A172 (cell line): ENCODE results near the gene RIMS4. TPM values are rescaled to one million over a fixed set of nuclear protein-coding genes. Genes with fewer than 3 reads are reported as not detected.
A peak's percentile ranks its signal among the peaks of the same experiment; 100 is the strongest.

Experiments used
- DNase-seq: peaks from one replicate; pipeline ENCODE4 v3.0.0-alpha.2; 2015; ENCODE audit warnings: low spot score
- total RNA-seq: library from RNA; depleted of rRNA; stranded (reverse); fragments of >200 nt; shearing (Covaris generic); gene quantifications from 2 replicates; pipeline ENCODE4 v1.2.3, GENCODE V29; 2014

RIMS4 gene
- total RNA-seq, 1 experiment from 2014 or later = 0.02 TPM

DNA sequence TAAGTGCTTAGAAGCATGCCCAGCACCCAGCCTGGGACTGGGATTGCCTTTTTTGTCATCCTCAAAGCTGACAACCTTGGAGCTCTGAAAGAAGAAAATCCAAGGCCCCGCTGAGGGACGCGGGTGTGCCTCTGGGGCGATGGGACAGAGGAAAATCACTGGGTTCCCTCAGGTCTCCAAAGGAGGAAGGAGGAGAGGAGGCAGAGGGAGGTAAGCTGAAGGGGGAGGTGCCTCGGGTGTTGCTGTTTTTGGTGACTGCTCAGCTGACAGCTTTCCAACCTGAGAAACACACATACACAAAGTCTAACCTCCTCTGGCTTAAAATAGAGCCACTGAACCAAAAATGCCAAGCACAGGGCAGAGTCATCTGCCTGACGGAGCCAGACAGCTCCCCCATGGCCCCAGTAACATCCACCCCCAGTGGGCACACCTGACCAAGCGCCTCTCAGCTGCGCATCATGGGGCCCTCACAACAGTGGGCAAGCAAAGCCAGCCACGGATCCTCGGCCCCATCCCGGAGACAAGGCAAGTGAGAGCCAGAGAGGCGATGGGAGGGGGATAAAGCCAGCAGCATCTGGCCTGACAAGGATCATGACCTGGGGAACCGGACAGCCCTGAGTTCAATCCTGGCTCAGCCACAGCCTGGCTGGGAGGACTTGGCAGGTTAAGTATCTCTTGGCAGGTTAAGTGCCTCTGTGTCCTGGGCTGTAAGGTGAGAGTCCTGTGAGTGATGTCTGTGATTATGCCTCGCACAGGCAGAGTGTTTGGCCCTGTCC, 67.9 kb downstream of the RIMS4 start:
- no peak for DNase-seq

DNA sequence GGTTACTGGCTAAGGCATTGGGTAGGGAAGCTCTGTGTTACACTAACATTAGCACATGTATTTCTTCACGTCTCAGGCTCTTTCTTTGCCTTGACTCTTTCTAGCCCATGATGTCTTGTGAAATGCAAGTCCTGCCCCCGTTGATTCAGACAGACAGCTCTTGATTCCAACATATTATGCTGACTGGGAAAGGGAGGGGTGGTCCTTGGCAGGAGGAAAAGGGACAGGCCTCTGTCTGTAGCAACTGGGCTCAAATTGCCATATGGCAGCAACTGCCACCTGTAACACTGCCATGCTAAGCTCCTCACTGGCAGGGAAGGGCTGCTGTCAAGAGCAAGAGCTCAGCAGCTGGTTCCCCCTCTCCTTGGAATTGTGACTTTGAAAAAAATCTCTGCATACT, 70.4 kb downstream of the RIMS4 start:
- DNase-seq = no peak

DNA sequence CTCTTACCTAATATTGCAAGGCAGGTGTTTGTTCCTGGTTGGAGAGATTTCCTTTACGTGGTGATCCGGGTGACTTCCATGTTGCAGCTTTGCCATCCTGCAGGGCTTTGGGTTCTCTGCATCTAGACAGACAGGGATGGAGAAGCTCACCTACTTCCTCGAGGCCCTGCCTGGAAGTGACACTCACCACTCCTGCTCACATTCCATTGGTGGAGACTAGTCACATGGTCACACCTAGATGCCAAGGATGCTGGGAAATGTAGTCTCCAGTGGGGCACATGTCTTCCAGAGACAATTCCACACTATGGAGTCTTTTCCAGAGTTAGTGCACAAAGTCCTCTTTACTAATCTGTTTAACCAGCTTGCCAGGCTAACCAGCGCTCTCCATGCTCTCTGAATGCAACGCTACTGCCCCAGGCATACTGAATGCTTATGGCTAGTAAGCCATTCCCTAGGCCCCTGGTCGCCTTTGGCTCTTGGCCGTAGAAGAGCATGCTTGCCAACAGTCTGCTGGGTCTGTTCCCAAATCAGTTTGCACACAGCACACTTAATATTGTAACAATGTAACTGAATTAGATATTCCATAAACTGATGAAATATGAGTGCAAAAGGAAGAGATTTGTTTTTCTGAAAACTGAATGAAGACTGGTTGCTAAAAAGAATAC, 71.4 kb downstream of the RIMS4 start:
- peak; percentile 87 for DNase-seq

DNA sequence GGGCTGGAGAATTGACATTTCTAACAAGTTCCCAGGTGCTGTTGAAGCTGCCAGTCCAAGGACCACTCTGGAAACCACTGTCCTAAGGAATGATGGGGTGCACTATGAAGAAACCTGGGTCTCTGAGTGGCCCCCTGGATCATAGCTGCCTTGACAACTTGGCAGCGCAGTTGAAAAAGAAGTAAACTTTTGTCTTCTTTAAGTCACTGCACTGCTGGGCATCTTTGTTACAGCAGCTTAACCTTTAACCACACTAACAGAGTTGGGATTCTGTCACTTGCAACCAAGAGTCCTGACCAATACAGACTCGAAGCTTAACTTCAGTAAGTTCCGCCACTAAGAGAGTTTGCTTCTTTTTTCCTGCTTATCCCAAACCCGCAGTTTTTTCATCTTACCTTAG, 73.2 kb downstream of the RIMS4 start:
- DNase-seq = no peak

DNA sequence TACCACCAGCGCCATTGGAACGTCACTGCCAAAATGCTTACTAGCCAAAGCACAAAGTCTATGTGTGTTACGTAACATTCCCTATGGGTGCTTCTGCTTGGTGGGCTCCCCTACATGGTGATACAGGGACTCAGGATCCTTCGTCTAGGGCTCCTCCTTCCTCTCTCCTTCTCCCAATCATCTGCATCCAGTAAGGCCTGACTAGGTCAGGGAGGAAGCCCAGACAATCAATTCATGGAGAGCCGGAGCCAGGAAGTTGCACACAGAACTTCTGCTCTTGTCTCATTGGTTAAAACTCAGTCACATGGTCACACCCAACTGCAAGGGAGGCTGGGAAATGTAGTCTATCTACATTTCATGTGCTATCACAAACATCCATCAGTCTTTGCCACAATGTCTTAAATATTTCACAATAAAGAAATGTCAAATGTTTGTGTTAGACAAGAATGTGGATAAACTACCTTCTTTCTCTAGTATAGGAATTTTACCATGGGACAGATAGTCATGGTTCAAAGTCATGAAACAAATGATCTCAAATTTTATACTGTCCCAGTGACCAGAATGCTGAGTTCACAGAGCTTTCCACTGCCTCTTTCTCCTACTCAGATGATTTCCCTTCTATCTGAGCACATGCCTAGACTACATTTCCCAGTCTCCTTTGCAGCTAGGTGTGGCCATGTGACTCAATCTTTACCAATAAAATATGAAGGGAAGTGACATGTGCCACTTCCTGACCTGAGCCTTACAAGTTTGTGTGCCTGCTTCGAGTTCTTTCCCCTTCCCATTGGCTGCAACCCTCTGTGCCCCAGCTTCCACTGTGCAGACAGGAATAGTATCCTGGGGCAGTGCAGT, 74.0 kb downstream of the RIMS4 start:
- DNase-seq = peak; percentile 82

DNA sequence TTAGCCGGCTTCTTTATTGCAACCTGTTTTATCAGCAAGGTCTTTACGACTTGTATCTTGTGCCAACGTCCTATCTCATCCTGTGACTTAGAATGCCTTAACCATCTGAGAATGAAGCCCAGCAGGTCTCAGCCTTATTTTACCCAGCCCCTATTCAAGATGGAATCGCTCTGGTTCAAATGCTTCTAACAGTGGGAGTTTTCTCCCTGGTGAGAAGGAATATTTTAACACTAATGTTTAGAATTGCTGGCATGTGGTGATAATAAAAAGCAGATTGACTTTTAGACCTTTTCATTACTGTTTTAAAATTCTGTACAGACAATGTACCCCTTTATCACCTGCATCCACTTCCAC, 74.6 kb downstream of the RIMS4 start:
- no peak for DNase-seq

DNA sequence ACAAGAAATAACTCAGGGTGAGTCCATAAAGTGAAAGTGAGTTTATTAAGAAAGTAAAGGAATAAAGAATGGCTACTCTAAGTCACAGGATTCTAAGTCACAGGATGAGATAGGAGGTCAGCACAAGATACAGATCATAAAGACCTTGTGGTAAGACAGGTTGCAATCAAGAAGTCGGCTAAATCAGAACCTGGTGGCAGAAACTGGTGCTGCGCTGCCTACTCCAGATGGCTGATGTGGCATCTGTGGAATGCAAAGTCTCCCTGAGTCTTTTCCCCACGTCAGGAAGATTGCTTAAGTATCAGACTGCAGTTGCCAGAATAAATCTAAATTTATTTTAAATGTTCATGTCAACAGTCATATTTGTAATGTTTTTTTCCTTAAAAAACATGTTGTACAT, 75.4 kb downstream of the RIMS4 start:
- peak; percentile 81 for DNase-seq

DNA sequence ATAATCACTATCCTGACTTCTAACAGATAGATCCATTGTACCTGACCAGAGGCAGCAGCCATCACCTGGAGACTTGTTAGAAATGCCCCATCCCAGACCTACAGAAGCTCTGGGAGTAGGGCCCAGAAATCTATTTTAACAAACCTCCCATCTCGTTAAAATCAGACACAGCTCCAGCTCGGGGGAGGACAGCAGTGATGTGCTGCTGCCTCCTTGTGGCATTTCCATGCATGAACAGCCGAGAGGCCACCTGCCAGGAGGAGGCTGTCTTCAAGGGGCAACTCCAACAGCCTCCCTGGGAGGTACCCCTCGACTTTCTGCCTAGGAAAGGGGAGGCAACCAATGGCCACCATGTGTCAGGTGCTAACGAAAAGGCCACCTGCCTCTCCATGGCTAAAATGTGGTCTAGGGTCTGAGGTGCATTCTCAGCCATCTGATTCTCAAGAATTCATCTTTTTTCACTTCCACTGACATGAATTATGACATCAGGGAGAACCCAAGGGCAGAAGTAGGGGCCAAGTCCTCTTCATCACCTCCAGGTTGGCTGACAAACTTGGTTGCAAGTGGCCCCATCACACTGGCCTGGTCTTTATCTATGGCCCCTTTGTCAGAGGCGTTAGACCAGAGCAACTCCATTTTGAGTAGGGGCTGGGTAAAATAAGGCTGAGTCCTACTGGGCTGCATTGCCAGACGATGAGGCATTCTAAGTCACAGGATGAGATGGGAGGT, 76.8 kb downstream of the RIMS4 start:
- DNase-seq = peak; percentile 69

DNA sequence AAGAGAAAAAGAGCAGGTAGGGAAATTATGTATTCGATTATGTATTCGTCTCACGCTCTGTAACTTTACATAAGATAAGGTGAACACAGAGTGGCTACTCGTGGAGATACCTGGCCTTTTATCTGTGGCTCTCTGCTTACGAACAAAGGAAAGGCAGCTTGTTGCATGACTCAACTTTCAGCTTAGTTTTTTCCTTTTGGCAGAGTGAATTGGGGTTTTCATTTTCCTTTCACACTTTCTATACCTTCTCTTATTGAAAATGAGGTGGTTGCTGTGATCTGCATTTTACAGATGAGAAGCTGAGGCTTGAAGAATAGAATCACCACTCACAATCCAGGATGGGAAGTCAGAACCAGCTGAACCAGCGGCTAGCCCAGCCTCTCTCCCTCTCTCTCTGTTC, 78.0 kb downstream of the RIMS4 start:
- DNase-seq = no peak

DNA sequence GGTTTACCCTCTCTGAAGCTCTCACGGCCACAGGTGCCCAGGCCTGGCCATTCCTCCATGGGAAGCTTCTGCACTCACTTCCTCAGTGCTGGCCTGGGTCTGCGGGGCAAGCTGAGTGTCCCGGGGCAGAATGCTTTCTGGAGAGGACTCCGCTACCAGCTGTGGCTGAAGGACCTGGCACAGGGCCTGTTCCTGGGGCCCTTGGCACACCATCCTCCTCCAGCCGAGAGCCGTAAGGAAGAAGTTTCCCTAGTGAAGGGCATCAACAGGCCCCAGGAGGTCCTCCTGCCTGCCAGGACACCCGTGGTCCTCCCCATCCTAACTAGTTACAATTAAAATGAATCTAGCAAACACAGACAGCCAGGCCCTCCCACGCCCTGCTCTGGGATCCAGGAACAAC, 78.7 kb downstream of the RIMS4 start:
- DNase-seq = no peak

DNA sequence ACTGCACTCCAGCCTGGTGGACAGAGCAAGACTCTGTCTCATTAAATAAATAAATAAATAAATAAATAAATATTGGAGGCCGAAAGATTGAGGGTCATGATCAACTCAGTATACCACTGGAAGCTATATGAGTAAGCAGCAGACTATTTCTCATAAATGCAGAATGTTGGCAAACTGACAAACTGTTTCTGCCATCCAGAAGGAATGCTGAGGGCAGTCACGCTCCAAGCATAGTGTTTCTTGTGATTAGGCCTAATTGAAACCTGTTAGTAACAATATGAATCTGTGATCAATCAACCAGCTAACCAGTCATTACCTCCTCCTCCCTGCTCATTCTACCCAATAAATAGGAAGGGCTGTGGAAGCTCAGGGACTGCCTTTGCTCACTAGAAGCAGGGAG, 79.9 kb downstream of the RIMS4 start:
- DNase-seq = peak; percentile 91

DNA sequence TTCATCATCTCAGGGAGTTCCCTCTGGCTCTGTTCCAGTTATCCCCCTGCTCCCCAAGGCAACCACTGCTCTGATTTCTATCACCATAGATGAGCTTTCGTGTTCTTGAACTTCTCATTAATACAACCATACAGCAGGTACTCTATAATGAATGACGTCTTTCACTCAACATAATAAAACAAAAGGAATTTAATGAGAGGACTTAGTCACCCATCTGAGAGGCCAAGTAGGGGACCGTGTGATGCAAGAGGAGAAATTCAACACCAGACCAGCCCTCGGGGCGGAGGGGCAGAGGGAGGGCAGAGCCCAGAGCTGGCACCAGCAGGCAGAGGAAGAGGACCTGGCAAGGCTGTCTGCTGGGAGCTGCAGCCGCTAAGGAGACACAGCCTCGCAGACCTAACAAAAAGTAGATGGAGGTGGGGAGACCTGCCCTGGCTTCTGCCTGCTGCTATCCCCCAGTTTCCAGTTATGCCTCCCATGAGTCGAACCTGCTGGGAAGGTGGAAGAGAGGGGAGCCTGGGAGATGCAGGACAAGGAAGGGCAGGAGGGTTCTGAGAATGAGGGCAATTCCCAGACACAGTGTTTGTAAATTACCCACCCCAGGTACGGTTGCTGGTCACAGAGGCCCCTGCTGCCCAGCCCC, 81.4 kb downstream of the RIMS4 start:
- DNase-seq = peak; percentile 93

DNA sequence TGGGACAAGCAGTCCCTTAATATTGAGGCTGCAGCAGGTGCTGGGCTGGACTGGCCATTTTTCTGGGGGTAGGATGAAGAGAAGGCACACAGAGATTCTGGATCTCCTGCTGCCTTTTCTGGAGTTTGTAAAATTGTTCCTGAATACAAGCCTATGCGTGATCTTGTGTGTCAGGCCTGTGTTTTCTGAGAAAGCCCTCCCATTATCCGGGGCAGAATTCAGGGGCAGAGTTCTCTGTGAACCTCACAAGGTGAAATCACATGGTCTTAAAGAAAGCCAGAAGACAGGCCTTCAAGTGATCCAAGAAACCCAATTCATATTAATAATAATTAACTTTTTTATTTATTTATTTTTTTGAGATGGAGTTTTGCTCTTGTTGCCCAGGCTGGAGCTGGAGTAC, 82.7 kb downstream of the RIMS4 start:
- no peak for DNase-seq

DNA sequence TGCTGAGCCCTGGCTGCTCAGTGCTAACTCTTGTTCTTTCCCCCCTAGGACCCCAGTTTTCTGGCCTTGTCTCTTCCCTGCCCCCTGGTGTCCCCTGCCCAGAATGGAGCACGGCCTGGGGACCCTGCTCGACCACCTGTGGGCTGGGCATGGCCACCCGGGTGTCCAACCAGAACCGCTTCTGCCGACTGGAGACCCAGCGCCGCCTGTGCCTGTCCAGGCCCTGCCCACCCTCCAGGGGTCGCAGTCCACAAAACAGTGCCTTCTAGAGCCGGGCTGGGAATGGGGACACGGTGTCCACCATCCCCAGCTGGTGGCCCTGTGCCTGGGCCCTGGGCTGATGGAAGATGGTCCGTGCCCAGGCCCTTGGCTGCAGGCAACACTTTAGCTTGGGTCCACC, 83.3 kb downstream of the RIMS4 start:
- DNase-seq = no peak

DNA sequence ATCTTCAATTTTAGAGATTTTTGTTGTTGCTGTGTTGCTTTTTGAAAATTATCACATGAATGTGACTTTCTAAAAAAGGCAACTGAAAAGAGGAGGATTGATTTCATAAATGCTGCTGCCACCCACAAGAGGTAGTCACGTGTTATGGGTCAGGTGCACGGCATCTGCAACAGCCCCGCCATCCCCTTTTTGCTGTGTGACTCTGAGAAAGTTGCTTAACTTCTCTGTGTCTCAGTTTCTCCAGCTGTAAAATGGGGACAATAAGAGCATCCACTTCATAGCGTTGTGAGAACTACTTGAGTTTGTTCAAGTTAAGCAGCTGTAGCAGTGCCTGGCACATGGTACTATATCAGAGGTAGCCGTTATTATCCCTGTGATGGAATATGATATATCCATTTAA, 84.5 kb downstream of the RIMS4 start:
- DNase-seq = no peak

DNA sequence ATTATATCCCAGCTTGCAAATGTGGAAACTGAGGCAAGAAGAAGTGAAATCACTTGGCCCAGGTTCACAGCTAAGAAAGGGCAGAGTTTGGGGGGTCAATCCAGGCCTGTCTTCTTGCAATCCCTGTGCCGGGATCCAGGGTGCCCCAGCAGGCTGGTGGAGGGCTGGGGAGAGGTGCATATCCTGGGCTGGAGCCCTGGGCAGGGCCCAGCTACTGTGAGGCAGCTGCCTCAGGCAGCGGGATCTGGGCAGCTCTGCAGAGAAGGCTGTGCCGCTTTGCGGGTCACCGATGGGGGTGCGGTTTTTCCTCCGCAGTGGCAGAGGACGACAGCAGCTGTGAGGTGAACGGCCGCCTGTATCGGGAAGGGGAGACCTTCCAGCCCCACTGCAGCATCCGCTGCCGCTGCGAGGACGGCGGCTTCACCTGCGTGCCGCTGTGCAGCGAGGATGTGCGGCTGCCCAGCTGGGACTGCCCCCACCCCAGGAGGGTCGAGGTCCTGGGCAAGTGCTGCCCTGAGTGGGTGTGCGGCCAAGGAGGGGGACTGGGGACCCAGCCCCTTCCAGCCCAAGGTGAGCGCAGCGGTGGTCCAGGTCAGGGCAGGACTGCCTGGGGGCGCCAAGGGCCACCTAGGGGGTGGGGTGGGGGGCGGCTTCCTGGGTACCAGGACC, 85.8 kb downstream of the RIMS4 start:
- DNase-seq = no peak

DNA sequence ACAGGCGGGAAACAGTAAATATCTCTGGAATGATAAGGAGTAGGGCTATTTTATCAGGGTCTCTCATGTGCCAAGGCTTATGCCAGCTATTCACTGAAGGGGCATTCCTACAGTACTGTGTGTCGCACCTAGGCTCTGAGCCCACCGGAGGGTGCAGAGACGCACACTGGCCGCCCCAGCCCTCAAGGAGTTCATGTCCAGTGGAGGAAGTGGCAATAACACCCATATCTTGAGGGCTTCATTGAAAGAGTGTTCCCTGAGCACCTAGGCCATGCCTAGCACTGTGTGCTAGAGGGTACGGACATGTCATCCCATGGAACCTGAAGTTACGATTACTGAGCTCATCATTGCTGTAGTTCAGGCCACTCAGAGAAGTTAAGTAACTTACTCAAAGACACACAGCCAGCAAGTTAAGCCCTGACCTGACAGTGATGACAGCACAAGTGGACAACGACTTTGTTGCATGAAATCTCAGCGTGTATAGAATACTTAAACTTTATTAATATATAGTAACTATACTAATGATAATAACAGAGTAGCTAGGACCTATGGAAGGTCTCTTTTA, 86.5 kb downstream of the RIMS4 start:
- no peak for DNase-seq

DNA sequence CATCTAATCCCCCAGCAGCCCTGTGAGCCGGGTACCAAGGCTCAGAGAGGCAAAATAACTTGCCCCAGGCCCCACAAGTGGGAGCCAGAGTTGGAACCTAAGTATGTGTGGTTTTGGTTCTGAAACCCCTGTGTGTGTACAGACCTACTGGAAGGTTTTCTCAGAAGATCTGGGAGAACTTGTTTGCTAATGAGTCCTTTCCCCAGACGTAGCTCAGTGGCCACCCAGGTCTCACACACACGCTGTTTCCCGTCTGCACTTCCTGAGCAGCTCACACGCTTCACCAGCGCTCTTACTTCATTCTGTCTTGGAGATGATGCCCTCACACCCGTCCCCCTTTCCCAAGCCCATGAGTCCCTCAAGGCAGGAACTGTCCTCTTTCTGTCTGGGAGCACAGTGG, 87.0 kb downstream of the RIMS4 start:
- no peak for DNase-seq

DNA sequence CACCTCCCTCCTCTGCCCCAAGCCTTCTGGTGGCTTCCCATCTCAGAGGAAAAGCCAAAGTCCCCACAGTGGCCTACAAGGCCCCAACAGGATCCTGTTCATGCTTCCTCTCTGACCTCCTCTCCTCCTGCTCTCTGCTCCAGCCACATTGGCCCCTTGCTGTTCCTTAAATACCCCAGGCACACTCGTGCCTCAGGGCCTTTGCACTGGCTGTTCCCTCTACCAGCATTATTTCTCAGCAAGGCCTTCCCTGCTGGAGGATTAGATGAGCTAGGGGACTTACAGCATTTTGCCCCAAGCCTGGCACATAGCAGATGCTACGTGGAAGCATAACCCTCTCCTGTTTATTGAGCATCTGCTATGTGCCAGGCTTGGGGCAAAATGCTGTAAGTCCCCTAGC, 87.4 kb downstream of the RIMS4 start:
- no peak for DNase-seq

DNA sequence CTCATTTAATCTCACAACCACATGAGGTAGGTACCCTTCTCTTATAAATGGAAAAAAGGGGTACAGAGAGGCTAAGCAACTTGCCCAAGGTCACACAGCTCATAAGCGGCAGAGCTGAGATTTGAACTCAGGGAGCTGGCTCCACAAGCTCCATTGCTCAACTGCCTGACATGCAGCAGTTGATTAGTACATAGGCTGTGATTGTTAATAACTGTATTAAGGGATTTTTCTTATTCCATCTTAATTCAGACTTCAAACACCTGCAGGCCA, 88.6 kb downstream of the RIMS4 start:
- no peak for DNase-seq
